ENCODE results near the gene SLC9A1.

The SLC9A1 gene

DNA sequence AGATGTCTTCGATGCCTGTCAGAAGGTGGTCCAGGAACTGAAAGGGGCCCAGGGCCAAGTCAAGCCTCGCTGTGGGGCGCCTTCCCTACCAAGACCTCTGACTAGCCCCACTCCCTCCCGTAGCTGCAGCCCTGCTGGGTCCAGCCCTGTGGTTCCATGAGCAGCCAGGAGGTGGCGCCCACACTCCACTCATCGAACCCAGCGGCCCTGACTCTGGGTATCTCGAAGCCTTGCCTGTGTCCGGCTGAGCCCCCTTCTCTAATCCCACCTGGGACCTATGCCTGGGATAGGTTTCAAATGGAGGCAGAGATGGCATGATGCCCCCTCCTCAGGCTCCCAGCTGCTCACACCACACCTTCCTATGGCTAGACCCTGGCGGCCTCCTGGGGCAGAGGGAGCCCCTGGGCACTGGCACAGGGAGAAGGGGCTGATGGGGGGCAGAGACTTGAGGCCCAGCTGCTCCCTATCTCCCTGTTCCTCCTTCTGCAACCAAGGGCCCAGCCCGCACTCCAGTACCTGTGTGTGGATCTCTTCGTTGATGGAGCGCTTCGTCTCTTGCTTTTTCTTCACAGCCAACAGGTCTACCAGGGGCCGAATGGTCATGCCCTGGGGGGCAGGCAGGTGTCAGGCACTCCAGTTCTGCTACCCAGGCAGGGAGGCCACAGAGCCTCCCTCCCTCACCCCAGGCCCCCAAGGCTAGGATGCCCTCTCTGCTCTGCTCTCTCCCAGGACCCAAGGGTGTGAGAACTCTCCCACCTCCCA lies 52.0 kb downstream of the SLC9A1 start:
- DNase-seq (ENCODE audit: low read depth), result peak; percentile 66

- DNase-seq (ENCODE audit: low read depth), result no peak
Observed at GRCh38 chr1:27102134-27102706, 52.7 kb downstream of the SLC9A1 start.

DNA sequence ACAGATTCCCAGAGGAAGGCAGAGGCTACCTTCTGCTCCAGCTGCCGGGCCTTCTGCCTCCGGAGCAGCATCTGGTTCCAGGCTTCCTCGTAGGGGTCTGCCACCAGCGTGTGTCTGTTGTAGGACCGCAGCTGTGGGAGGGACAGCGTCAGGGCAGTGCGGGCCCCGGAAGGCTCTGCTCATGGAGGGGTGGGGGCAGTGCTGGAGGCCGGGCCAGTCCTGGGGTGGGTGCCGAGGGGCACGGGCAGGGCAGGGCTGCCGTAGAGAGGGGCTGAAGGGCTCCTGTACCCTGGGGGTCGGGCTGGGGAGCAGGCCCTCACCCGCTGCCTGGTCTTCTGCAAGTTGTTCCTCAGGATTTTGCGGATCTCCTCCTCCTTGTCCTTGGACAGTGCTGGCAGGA lies 53.2 kb downstream of the SLC9A1 start:
- DNase-seq (ENCODE audit: low read depth), result no peak

GRCh38 chr1:27101054-27101491 lies 53.9 kb downstream of the SLC9A1 start:
- DNase-seq (ENCODE audit: low read depth), result no peak

DNA sequence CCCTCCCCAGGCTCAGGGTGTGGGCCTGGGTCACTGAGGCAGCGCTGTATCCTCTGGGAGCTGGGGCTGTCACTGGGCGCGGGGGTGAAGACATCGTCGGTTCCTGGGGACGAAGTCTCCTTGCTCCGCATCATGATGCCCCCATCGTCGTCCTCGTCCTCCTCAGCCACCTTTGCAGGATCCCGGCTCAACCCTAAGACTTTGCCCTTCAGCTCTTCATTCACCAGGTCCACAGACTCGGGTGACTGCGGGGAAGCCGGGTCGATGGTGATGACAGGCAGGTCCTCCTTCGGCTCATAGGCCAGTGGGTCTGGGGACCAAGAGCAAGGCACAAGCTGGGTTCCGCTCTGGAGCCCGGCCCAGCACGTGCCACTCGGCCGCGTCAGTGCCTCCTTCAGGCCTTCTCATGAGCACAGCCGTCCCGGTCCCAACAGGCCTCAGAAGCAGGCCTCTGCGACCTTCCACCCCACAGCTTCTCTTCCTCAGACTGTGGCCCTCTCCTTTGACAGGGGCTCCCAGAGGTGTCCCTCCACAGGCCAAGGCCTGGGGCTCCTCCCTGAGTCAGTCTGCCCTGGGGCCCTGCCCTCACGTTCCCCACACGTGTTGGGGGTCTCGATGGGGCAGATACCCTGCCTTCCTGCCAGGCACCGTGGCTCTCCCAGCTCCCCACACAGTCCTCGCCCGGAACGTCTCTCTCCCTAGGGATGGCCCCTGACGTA lies 54.4 kb downstream of the SLC9A1 start:
- no peak for DNase-seq (ENCODE audit: low read depth)

DNA sequence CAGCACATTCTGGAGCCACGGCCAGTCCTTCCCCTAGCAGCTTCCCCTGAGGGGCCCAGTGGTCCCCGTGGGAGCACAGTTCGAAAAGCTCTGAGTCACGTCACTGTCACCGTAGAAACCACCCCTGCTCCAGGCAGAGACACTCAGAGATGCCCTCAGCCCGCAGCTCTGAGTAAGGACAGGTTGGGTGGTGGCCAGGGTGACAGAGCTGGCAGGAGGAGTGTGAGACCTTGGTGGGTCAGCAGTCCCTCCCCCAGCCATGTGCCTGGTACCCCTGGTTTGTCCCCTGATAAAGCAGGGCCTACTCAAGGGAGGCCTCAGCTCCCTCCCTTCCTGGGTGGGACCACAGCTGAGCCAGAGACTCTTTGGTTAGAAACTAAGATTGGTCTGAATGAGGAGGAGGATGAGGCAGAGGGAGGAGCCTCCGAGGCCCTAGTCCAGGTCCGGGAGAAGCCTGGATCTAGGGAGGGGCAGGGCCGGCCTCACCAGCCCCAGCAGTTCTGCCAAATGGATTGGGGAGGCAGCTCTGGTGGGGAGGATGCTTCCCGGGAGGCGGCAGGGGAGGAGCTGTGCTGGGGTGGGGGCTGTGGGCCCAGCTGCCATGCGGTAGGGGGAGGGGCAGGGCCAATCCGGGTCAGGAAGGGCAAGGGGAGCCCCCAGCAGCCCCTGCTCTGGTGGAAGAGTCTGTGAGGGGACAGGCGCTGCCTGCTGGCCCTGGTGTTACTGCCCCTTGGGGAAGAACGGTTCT lies 55.2 kb downstream of the SLC9A1 start:
- peak; percentile 24 for DNase-seq (ENCODE audit: low read depth)

DNA sequence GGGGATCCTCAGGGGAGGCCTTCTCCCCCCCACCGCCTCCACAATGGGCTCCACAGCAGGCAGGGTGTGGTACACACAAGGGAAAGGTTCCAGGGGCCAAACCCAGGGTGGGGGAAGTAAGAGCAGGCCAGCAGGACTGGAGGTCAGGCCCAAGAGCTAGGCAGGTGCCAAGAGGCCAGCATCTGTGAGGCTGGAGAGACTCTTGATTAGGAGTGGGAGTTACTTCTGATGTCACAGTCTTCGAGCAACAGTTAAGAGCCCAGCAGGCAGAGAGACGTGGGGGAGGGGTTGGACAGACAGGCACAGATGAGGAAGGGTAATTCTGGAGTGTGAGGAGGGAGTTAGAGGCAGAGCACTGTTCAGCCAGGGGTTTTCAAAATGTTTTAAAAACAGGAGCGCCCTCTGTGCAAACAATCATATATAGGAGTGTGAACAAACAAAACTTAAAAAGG lies 55.8 kb downstream of the SLC9A1 start:
- DNase-seq (ENCODE audit: low read depth), result no peak

- DNase-seq (ENCODE audit: low read depth), result no peak
Observed at GRCh38 chr1:27098431-27099134, 56.3 kb downstream of the SLC9A1 start.

GRCh38 chr1:27097484-27097917 lies 57.4 kb downstream of the SLC9A1 start:
- DNase-seq (ENCODE audit: low read depth), result peak; percentile 62

DNA sequence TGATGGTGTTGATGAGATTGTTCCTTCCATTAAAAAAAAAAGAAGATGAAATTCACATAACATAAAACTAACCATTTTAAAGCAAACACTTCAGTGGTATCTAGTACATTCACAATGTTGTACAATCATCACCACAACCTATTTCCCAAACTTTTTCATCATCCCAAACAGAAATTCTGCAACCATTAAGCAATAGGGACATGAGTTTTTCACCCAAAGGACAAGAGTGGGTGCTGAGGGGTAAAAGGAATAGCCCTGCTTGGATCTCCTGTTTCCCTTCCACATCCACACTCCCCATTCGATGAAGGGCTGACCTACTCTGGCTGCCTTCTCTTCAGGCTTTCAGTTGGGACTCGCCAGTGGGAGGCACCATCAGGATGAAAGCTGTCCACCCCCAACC lies 59.3 kb downstream of the SLC9A1 start:
- no peak for DNase-seq (ENCODE audit: low read depth)

DNA sequence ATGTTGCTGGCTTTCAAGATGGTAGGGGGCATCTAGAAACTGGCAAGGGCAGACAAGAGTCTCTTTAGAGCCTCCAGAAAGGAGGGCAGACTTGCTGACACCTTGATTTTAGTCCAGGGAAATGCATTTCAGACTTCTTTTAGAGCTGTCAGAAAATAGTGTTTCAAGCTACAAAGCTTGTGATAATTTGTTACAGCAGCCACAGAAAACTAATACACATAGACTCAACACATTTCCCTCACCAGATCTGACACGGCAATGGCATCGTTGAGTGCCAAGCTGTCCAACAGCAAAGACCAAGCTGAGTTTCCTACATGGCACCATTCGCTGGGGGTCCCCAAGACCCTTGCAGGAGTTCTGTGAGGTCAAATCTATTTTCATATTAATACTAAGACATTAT lies 62.0 kb downstream of the SLC9A1 start:
- DNase-seq (ENCODE audit: low read depth), result no peak

DNA sequence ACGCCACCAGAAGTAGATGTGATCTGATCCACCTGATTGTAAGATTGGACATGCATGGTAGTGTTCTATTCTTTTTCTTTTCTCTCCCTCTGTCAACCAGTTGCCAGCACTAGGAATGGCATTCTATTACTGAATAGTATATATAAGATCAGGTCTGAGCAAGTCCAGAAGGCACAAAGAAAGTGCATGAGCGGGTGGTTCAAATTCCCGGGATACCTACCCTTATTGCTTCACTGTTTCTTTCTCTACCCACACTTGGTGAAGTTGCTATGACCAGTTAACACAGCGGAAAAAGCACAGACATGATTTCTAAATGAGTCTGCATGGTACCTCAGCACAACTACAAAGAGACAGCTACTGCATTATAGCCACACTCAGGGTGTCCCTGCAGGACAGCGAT lies 64.0 kb downstream of the SLC9A1 start:
- no peak for DNase-seq (ENCODE audit: low read depth)

- no peak for DNase-seq (ENCODE audit: low read depth)
Observed at GRCh38 chr1:27087371-27088220, 67.3 kb downstream of the SLC9A1 start.

DNA sequence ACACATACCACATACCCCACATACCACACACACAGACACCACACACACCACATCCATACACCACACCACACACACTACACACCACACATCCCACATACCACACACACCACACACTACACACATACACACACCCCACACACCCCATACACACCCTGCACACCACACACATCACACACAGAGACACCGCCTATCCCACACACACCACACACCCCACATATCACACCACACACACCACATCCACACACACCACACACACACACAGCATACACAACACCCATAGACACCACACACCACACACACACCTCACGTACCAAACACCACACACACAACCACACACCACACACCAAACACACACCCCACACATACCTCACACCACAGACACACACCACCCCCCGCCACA lies 68.3 kb downstream of the SLC9A1 start:
- DNase-seq (ENCODE audit: low read depth), result no peak

- DNase-seq (ENCODE audit: low read depth), result no peak
Observed at GRCh38 chr1:27086026-27086425, 68.9 kb downstream of the SLC9A1 start.

- DNase-seq (ENCODE audit: low read depth), result no peak
Observed at GRCh38 chr1:27084107-27084506, 70.8 kb downstream of the SLC9A1 start.

- no peak for DNase-seq (ENCODE audit: low read depth)
Observed at GRCh38 chr1:27077968-27078367, 77.0 kb downstream of the SLC9A1 start.

GRCh38 chr1:27076803-27077202 lies 78.1 kb downstream of the SLC9A1 start:
- no peak for DNase-seq (ENCODE audit: low read depth)

DNA sequence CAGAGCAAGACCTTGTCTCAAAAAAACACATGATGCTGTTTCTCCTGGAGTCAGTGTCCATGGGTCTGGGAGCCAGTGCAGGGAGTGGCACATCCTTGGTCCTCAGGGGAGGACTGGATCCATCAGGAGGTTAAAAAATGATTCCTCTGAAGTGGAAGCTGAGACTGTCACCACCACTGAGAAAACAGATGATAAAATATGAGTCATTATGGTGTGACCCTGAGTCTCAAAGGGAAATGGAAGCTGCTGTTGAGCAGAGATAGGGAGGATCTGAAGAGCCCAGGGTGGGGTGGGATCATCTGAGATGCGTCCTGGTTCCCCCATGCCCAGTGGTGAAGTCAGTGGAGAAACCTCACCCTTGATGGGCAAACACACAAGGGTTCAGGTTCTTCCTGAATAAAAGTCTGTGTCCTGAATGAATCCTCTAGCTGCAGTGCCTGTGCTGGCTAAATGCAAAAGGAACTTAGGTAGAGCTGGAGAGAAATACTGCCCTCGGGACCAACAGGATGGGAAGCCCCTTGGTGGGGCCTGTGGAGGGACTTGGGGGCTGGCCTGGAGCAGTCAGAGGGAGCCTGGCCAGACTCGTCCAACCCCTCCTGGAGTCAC lies 80.6 kb downstream of the SLC9A1 start:
- no peak for DNase-seq (ENCODE audit: low read depth)

GRCh38 chr1:27071049-27071416 lies 83.9 kb downstream of the SLC9A1 start:
- no peak for DNase-seq (ENCODE audit: low read depth)

Data from stimulated activated CD8-positive, alpha-beta memory T cell treated with anti-CD3 and anti-CD28 coated beads, Interleukin-4, amount 100 ng/mL, for 24 hours (primary cell).